Nucleus accumbens (tissue), 56 donors: Measurements from ENCODE around the gene COL4A2.

Experiments
- DNase-seq, 56 donors: peaks; one replicate each; lab custom pipeline; 2025; lab: John Stamatoyannopoulos, UW

COL4A2 gene

GRCh38 chr13:110559429-110559943, 252.4 kb downstream of the COL4A2 start:
- DNase-seq = peak in 14 of 56 donors; percentile 2 to 37 (median 25)

GRCh38 chr13:110559986-110560385, 252.9 kb downstream of the COL4A2 start:
- DNase-seq = no peak

GRCh38 chr13:110560601-110561343, 253.7 kb downstream of the COL4A2 start:
- peak in 1 of 56 donors; percentile 26 for DNase-seq

GRCh38 chr13:110561344-110562035, 254.4 kb downstream of the COL4A2 start, which contains the start of gene RAB20:
Gene RAB20, minus strand, starts transcription at chr13:110561722. Its CDS starts 203 bp downstream, at chr13:110561519.
- DNase-seq = peak in 47 of 56 donors; percentile 4 to 75 (median 37)

- no peak for DNase-seq
Measured at GRCh38 chr13:110562036-110562597, 255.0 kb downstream of the COL4A2 start.
